Measurements from ENCODE around the gene NDUFS6. TPM values are rescaled to one million over a fixed set of nuclear protein-coding genes. Genes with fewer than 3 reads are reported as not detected.

The NDUFS6 gene
- polyA plus RNA-seq, 2 of the 4 experiments (the other 2 are of a cell fraction), result 76.0 to 192 TPM

GRCh38 chr5:1799602-1800471 is 1.4 kb upstream of the NDUFS6 start, which contains the start of gene MRPL36 (continued):
- peak; percentile 54; the same call in 1 of the 2 replicates for TF ChIP-seq PBX3 (IDR thresholded peaks at IDR 0.05)
- TF ChIP-seq TFCP2L1 (CRISPR knock-in tag; IDR thresholded peaks at IDR 0.05), result no peak
- no peak for TF ChIP-seq HOXA7 (CRISPR knock-in tag; IDR thresholded peaks at IDR 0.05)
- TF ChIP-seq JUN (IDR thresholded peaks at IDR 0.05), result peak in 1 of 2 experiments; percentile 87; a peak in 4 of 5 replicates
- TF ChIP-seq SMC3 (IDR thresholded peaks at IDR 0.05), result no peak
- peak; percentile 81 for TF ChIP-seq MAX (IDR thresholded peaks at IDR 0.05)
- peak; percentile 52; the same call in 1 of the 3 replicates for TF ChIP-seq BCL3 (IDR thresholded peaks at IDR 0.05)
- 0 out of 2 replicates have a peak, but pooled peaks have one; percentile 22 for TF ChIP-seq MYC (IDR thresholded peaks at IDR 0.05; ENCODE audit: borderline replicate concordance, low read length)

GRCh38 chr5:1800472-1801221 is 560 bp upstream of the NDUFS6 start:
- FAIRE-seq, result no peak
- Histone ChIP-seq H3K4me3 (peak overlapping the region; percentile 75), H3K4me2 (peak overlapping the region; percentile 99), H3K9me3 (no peaks in the 10 kb centered on the region), H3K27ac (peak overlapping the region; percentile 87 to 94), H3K4me1 (peaks cover 10% of the 10 kb centered on the region; the same call in 2 of the 3 replicates)
- 3% methylated on average over 27 of the region's 28 CpGs for WGBS (ENCODE audit: missing lambda C conversion rate)
- TF ChIP-seq TFCP2L1 (CRISPR knock-in tag; IDR thresholded peaks at IDR 0.05) (no peak), HOXB13 (CRISPR knock-in tag; IDR thresholded peaks at IDR 0.05; ENCODE audit: low read depth) (no peak), USF2 (IDR thresholded peaks at IDR 0.05) (peak; percentile 72), CTCF (IDR thresholded peaks at IDR 0.05) (no peak), PHF8 (IDR thresholded peaks at IDR 0.05; ENCODE audit: borderline replicate concordance, low read depth) (0 out of 2 replicates have a peak, but pooled peaks have one; percentile 33), JUN (IDR thresholded peaks at IDR 0.05) (peak in 1 of 2 experiments; percentile 47; a peak in 1 of 5 replicates), JUNB (IDR thresholded peaks at IDR 0.05) (no peak), BHLHE40 (IDR thresholded peaks at IDR 0.05; ENCODE audit: low read depth, low read length) (no peak)
- ChIA-PET CTCF (interaction anchor here (1.2 to 1.5 kb wide), 2 partner anchors 20 to 132 kb away, joined by 3 to 4 read pairs; no protein-coding TSS in a partner anchor), POLR2A (interaction anchor here (0.9 kb wide), 1 partner anchor 37 kb away, joined by 3 read pairs; no protein-coding TSS in a partner anchor)
- DNase-seq (ENCODE audit: low read depth in 1 of 2, low spot score in 1 of 2), result peak; percentile 36 to 38
- ATAC-seq, result peak; percentile 63 to 66; a peak in 5 of 6 replicates

- Histone ChIP-seq H3K4me2 (peak overlapping the region; percentile 99), H3K4me3 (peak overlapping the region; percentile 75), H3K27ac (peak overlapping the region; percentile 87 to 94), H3K9me3 (no peaks in the 10 kb centered on the region), H3K4me1 (peaks cover 10% of the 10 kb centered on the region; the same call in 2 of the 3 replicates)
- WGBS (ENCODE audit: missing lambda C conversion rate), result 13% methylated on average over 7 of the region's 7 CpGs
- TF ChIP-seq NFE2L2 (conservative IDR thresholded peaks at IDR 0.05; ENCODE audit: low read length), result no peak
- TF ChIP-seq MAX (IDR thresholded peaks at IDR 0.05), result no peak
- no peak for TF ChIP-seq HOXA7 (CRISPR knock-in tag; IDR thresholded peaks at IDR 0.05)
- TF ChIP-seq FOSL2 (IDR thresholded peaks at IDR 0.05), result no peak
- TF ChIP-seq FOSL2 (CRISPR knock-in tag; IDR thresholded peaks at IDR 0.05), result no peak
- TF ChIP-seq CEBPB (IDR thresholded peaks at IDR 0.05), result no peak
- TF ChIP-seq HMGXB4 (CRISPR knock-in tag; IDR thresholded peaks at IDR 0.05; ENCODE audit: borderline replicate concordance), result no peak
- TF ChIP-seq POLR2AphosphoS2 (conservative IDR thresholded peaks at IDR 0.05; ENCODE audit: low read length), result no peak
- TF ChIP-seq PBX3 (IDR thresholded peaks at IDR 0.05), result no peak
- CTCF ChIA-PET, result no interaction called here
- POLR2A ChIA-PET, result no interaction called here
- ATAC-seq, result peak in 1 of 2 experiments; percentile 10; a peak in 1 of 6 replicates
- peak; percentile 17 to 26 for DNase-seq (ENCODE audit: low read depth in 1 of 2, low spot score in 1 of 2)
- FAIRE-seq, result no peak
Observed at GRCh38 chr5:1801967-1802295, 724 bp downstream of the NDUFS6 start.

Data from A549 (cell line).